ENCODE results near the gene TELO2.
"Not testable (repeated sequence)": the region's sequence is repeated elsewhere in the genome, so short reads cannot be mapped to it uniquely, and the experiment has no call there.

Gene TELO2

GRCh38 chr16:1474796-1475551, 18.2 kb upstream of the TELO2 start, which contains the start of gene CLCN7:
CLCN7 (minus strand) TSS chr16:1475028; CDS start chr16:1474974, 54 bp downstream.
- peak; percentile 80 to 81 for DNase-seq (ENCODE audit: extremely low read depth in 1 of 2, low read depth in 1 of 2)

DNA sequence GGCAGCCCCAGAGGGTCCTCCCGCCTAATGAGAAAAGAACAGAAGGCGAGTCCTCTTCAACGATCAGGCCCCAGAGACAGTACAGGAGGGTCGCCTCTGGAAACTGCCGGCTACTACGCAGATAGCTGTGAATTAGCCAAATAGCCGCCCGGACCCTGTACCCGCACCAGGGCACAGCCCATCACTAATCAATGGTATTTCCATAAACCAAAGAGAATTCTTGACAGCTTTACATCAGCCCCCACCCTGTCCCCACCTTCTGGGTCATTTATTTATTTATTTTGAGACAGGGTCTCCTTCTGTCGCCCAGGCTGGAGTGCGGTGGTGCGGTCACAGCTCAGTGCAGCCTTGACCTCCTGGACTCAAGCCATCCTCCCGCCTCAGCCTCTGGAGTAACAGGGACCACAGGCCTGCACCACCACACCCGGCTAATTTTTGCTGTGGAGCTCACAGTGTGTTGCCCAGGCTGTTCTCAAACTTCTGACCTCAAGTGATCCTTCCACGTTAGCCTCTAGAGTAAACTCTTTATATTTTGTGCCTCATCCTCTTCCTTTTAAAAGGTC, 17.5 kb upstream of the TELO2 start:
- DNase-seq (ENCODE audit: extremely low read depth in 1 of 2, low read depth in 1 of 2), result no peak

DNA sequence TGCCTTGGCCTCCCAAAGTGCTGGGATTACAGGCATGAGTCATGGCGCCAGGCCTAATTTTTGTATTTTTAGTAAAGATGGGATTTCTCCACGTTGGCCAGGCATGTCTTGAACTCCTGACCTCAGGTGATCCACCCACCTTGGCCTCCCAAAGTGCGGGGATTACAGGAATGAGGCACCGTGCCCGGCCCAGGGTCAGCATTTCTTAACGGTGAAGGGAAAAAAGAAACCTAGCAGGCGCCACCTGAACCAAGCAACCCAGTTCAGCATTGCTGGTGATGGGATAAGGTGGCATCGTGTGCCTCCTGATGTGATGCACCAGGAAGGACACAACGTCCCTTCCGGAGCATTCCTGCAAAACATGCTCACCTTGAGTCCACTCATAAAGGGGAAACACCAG, 16.1 kb upstream of the TELO2 start:
- DNase-seq (ENCODE audit: extremely low read depth in 1 of 2, low read depth in 1 of 2), result no peak

- DNase-seq (ENCODE audit: extremely low read depth in 1 of 2, low read depth in 1 of 2), result not testable (repeated sequence)
Measured at GRCh38 chr16:1478937-1479336, 14.2 kb upstream of the TELO2 start.

DNA sequence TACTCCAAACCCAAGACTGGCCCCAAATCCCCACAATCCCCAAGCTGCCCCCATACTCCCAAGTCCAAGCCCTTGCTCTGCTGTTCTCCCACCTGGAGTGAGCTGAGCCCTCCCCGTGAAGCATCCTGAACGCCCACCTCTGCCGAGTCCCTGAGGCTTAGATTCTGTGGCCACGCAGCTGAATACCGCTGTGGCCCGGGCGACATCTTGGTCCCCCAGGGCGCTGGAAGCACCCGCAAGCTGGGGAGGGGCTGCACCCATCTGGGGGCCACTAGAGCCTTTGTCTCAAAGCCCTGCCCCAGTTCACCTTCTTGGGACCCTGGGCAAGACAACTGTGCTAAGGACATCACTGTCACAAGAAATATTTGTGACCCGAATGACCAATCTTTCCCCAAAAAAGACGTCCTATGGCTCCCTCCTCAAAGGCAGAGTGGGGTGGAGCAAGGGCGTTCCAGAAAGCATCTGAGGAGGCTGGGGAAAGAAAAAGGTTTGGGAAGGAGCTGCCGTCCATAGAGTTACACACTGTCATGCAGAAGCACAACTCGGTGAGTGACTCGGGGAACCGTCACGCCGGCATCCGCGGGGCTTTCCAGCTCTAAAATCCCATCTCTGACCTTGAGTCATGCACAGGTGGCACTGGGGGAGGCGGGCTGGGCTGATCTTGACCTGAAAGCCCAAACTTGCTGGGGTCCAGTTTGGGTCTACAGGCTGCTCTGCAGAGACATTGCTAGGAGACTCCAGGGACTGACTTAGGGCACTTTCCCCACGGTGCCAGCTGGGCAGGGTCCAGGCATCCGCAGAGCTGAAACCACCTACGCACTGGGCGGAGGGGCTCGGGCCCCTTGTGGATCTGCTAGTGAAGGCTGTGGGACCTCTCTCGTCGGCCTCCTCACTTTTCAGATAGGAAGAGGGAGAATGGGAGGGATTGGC, 11.0 kb upstream of the TELO2 start:
- no peak for DNase-seq (ENCODE audit: extremely low read depth in 1 of 2, low read depth in 1 of 2)

- no peak for DNase-seq (ENCODE audit: extremely low read depth in 1 of 2, low read depth in 1 of 2)
Measured at GRCh38 chr16:1485847-1486496, 7.2 kb upstream of the TELO2 start.

DNA sequence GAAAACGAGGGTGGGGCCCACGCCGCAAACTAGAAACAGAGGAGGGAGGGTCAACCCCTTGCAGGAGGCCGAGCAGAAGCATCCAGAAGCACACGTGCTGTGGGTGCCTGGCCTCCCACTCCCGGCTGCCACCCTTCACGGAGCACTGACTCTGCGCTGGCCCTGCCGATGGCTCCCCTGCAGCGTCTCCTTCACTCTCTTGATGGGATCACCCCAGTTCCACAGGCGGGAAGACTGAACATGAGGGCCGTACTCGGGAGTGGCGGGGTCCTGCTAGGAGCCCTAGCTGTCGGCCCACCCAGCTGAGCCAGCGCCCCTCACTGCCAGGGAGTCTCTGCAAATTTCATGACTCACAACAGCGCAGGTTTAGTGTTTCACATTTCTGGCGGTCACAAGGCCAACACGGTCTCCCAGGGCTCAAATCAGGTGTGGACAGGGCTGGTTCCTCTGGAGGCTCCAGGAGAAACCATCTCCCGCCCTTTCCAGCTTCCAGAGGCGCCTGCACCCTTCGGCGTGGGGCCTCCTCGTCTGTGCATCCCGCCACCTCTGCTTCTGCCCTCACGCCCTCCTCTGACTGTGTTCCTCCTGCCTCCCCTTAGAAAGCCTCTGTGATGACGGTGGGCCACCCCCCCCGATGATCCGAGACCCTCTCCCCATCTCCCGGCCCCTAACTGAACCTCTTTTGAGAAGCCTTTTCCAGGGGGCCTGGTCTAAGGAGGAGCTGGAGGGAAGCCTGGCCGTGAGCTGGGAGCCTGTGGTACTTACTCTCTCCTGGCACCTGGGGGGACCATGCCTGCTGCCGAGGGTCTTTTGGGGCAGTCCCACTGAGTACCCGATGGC, 6.4 kb upstream of the TELO2 start:
- no peak for DNase-seq (ENCODE audit: extremely low read depth in 1 of 2, low read depth in 1 of 2)

DNA sequence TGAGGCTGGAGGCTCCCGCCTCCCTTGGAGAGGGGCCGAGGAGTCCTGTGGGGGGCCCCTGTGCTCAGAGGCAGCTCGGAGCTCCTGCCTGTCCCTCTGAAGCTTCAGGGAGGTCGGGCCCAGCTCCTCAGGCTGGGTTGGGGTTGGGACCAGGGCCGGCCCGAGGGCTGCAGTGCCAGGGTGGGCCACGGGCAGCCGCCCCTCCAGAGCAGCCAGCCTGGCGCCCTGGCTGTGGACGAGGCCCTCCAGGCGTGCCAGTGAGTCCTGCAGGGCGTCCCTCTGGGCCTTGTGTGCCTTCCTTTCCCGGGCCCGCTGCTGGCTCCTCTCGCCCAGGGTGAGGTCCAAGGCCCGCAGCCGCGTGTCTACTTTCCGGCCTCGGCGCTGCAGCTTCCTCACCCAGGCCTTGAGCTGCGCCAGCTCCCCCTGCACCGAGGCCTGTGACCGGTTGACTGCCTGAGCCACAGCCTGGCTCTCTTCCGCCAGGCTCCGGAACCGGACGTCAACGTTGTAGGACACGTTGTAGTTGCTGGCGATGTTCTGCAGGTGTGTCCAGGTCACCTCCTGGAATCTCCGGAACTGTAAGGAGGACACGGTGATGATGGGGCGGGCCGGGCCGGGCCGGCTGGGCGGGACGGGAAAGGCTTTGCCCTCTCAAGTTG, 5.6 kb upstream of the TELO2 start:
- no peak for DNase-seq (ENCODE audit: extremely low read depth in 1 of 2, low read depth in 1 of 2)

GRCh38 chr16:1488054-1488601, 5.0 kb upstream of the TELO2 start:
- no peak for DNase-seq (ENCODE audit: extremely low read depth in 1 of 2, low read depth in 1 of 2)

GRCh38 chr16:1488619-1489018, 4.5 kb upstream of the TELO2 start, which contains the start of gene PTX4:
PTX4 (minus strand) TSS chr16:1488944; CDS start chr16:1488909, 35 bp downstream.
- no peak for DNase-seq (ENCODE audit: extremely low read depth in 1 of 2, low read depth in 1 of 2)

GRCh38 chr16:1489077-1489476, 4.1 kb upstream of the TELO2 start:
- no peak for DNase-seq (ENCODE audit: extremely low read depth in 1 of 2, low read depth in 1 of 2)

GRCh38 chr16:1491327-1491726, 1.8 kb upstream of the TELO2 start:
- no peak for DNase-seq (ENCODE audit: extremely low read depth in 1 of 2, low read depth in 1 of 2)

GRCh38 chr16:1492082-1492922, 858 bp upstream of the TELO2 start:
- DNase-seq (ENCODE audit: extremely low read depth in 1 of 2, low read depth in 1 of 2), result no peak

- no peak for DNase-seq (ENCODE audit: extremely low read depth in 1 of 2, low read depth in 1 of 2)
Measured at GRCh38 chr16:1493746-1494094, 560 bp downstream of the TELO2 start.

GRCh38 chr16:1494129-1494640, 1.0 kb downstream of the TELO2 start:
- DNase-seq (ENCODE audit: extremely low read depth in 1 of 2, low read depth in 1 of 2), result no peak

- DNase-seq (ENCODE audit: extremely low read depth in 1 of 2, low read depth in 1 of 2), result no peak
Measured at GRCh38 chr16:1494711-1495110, 1.6 kb downstream of the TELO2 start.

GRCh38 chr16:1495211-1495888, 2.2 kb downstream of the TELO2 start:
- DNase-seq (ENCODE audit: extremely low read depth in 1 of 2, low read depth in 1 of 2), result no peak

DNA sequence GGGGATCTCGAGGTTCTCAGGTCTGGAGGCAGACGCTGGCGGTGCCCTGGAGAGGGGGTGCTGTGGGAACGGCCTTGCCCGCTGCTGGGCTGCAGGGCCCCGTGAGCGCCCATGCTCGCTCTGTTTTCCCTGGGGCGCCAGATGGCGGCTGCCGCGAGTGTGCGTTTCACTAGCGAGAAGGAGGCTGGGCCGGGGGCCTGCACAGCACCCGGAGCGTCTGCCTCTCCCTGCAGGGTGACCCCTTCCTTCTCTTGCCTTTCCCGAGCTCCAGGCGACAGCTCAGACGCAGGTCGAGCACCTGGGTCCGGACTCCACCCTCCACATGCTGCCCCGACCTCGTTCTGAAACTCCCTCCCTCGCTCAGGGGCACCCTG, 2.7 kb downstream of the TELO2 start:
- DNase-seq (ENCODE audit: extremely low read depth in 1 of 2, low read depth in 1 of 2), result no peak

Data from stimulated activated CD8-positive, alpha-beta memory T cell treated with anti-CD3 and anti-CD28 coated beads, Interleukin-7, amount 100 ng/mL, for 48 hours (primary cell).